Keratinocyte (primary cell): ENCODE results near the gene SSTR5. TPM values are rescaled to one million over a fixed set of nuclear protein-coding genes. Genes with fewer than 3 reads are reported as not detected.

ENCODE experiments used
- DNase-seq: peaks from one replicate; pipeline ENCODE4 v3.0.0-alpha.2; 2011; ENCODE audit warnings: low read depth, missing footprints, low spot score
- FAIRE-seq: peaks from 2 replicates; lab custom pipeline; 2011; peaks lifted over from hg19 to GRCh38; lab: Jason Lieb, UNC
- H2AFZ ChIP-seq: 2 replicates; pipeline ENCODE4 v1.6.0; 2012; ENCODE audit warnings: low read length, control low read depth, inconsistent platforms; ENCODE audit not compliant: control insufficient read depth
- H3K27ac ChIP-seq: 2 replicates; pipeline ENCODE4 v1.5.1; 2011; ENCODE audit warnings: low read length; ENCODE audit not compliant: control insufficient read depth, insufficient read depth
- H3K27me3 ChIP-seq: 3 replicates; pipeline ENCODE4 v1.6.0; 2011; ENCODE audit warnings: low read length; ENCODE audit not compliant: control insufficient read depth, insufficient read depth; ENCODE audit errors: extremely low read depth
- H3K36me3 ChIP-seq, 2 experiments: 2 replicates in 1 of 2; 3 replicates in 1 of 2; pipeline ENCODE4 v1.5.1; 2011; ENCODE audit warnings: low read length in 2 of 2, mild to moderate bottlenecking in 1 of 2; ENCODE audit not compliant: control insufficient read depth in 2 of 2, insufficient read depth in 2 of 2; ENCODE audit errors: extremely low read depth in 1 of 2
- H3K4me1 ChIP-seq: 3 replicates; pipeline ENCODE4 v1.5.1; 2011; ENCODE audit warnings: low read length; ENCODE audit not compliant: control insufficient read depth, insufficient read depth; ENCODE audit errors: extremely low read depth
- H3K4me2 ChIP-seq: 3 replicates; pipeline ENCODE4 v1.6.0; 2011; ENCODE audit warnings: low read depth, low read length; ENCODE audit not compliant: control insufficient read depth, insufficient read depth; ENCODE audit errors: extremely low read depth
- H3K4me3 ChIP-seq, 3 experiments: fragments of 200-600 bp in 1 of 3; sonication (generic) in 1 of 3; 2 replicates in 2 of 3; 3 replicates in 1 of 3; pipeline ENCODE4 v1.5.1; 2011 to 2016; ENCODE audit warnings: low read length in 3 of 3, mild to moderate bottlenecking in 3 of 3, control low read depth in 2 of 3, inconsistent platforms in 1 of 3, low read depth in 1 of 3, mixed read lengths in 1 of 3, mixed run types in 1 of 3, moderate library complexity in 1 of 3; ENCODE audit not compliant: control insufficient read depth in 2 of 3, insufficient read depth in 2 of 3; ENCODE audit errors: extremely low read depth in 1 of 3
- H3K79me2 ChIP-seq: 2 replicates; pipeline ENCODE4 v1.6.0; 2012; ENCODE audit warnings: low read length; ENCODE audit not compliant: control insufficient read depth, insufficient read depth
- H3K9ac ChIP-seq: 3 replicates; pipeline ENCODE4 v1.6.0; 2011; ENCODE audit warnings: low read length; ENCODE audit not compliant: control insufficient read depth, insufficient read depth; ENCODE audit errors: extremely low read depth
- H3K9me1 ChIP-seq: 3 replicates; pipeline ENCODE4 v1.6.0; 2011; ENCODE audit warnings: low read length; ENCODE audit not compliant: control insufficient read depth, insufficient read depth; ENCODE audit errors: extremely low read depth
- H3K9me3 ChIP-seq: 2 replicates; pipeline ENCODE4 v1.5.1; 2012; ENCODE audit warnings: low read depth, low read length; ENCODE audit not compliant: control insufficient read depth
- H4K20me1 ChIP-seq: 3 replicates; pipeline ENCODE4 v1.6.0; 2011; ENCODE audit warnings: low read length; ENCODE audit not compliant: control insufficient read depth, insufficient read depth; ENCODE audit errors: extremely low read depth
- EZH2 ChIP-seq: IDR thresholded peaks from one replicate; pipeline ENCODE4 v1.6.1; 2012; ENCODE audit warnings: inconsistent platforms, mild to moderate bottlenecking, low read length, moderate library complexity
- dilution Hi-C: fragments of 300-500 bp; cut with MboI; formaldehyde crosslinking; loops from one replicate; pipeline ENCODE4 v1.7.0; 2020; ENCODE audit warnings: low sequenced_read_pairs; ENCODE audit not compliant: extremely low pct_ligation_motif_present
- polyA plus RNA-seq, 5 experiments: library from polyadenylated mRNA; depleted of rRNA in 3 of 5; stranded (reverse) in 3 of 5; stranded (forward) in 1 of 5; unstranded in 1 of 5; fragments of >200 nt; gene quantifications; 1 replicate in 1 of 5; 2 replicates in 3 of 5; 3 replicates in 1 of 5; pipeline versions ENCODE4 v1.2.1 to v1.2.3, GENCODE V29; 2011 to 2012; ENCODE audit warnings: missing spikeins in 2 of 5, low read depth in 1 of 5, low replicate concordance in 1 of 5
- TF ChIP-seq, protein P1 (sequence below), 3 experiments: IDR thresholded peaks in 1 of 3; conservative IDR thresholded peaks in 1 of 3; optimal IDR thresholded peaks in 1 of 3; 2 replicates in 2 of 3; 3 replicates in 1 of 3; pipeline versions ENCODE3 to v1.5.1; 2011; ENCODE audit warnings: low read length in 3 of 3, mild to moderate bottlenecking in 3 of 3, moderate library complexity in 2 of 3, control low read depth in 1 of 3, inconsistent platforms in 1 of 3; ENCODE audit not compliant: insufficient read depth in 2 of 3; ENCODE audit errors: extremely low read depth in 1 of 3

Gene SSTR5
- polyA plus RNA-seq, 1 donor (not counting 4 experiments of a cell fraction or from before 2014, with no cell fraction given), result not detected

DNA sequence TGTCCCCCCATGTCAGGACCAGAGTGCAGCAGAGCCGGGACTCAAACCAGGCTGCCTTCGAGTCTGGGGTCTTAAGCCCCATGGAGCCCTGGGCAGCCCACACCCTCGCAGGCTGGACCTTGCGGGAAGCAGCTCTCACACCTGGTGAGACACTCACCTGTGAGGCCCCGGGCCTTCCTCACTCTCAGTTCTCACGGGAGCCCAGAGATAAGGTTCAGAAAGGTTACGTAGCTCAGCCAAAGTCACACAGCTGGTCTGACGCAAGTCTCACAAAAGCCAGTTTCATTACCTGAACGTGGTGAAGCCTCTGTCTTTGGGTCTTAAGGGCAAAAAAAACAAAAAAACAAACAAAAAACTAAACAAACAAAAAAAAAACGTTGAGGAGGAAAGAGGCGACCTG, 32.8 kb upstream of the SSTR5 start:
- peaks cover 13% of the 10 kb centered on the region for H3K4me1 ChIP-seq

DNA sequence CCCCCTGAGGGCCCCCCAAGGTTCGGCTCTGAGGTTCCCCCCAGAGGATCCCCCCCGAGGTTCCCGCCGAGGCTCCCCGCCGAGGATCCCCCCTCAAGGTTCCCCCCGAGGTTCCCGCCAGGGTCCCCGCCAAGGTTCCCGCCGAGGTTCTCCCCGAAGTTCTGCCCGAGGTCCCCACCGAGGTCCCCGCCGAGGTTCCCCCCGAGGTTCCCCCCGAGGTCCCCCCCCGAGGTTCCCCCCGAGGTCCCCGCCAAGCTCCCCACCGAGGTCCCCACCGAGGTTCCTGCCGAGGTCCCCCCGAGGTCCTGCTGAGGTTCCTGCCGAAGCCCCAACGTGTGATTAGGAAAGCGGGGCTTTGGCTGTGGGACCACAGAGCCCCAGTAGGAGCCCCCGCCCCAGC, 32.2 kb upstream of the SSTR5 start:
- H3K4me2 ChIP-seq, result no peak overlapping the region
- H3K4me3 ChIP-seq, result no peak overlapping the region
- dilution Hi-C loops, result no loop called here
- H3K27ac ChIP-seq, result no peak overlapping the region
- no peak overlapping the region for H2AFZ ChIP-seq
- FAIRE-seq (no peak), DNase-seq (no peak)
- no peaks in the 10 kb centered on the region for H3K9me3 ChIP-seq
- peaks cover 13% of the 10 kb centered on the region for H3K4me1 ChIP-seq
- no peak for TF ChIP-seq EZH2
- TF ChIP-seq, protein P1, sequence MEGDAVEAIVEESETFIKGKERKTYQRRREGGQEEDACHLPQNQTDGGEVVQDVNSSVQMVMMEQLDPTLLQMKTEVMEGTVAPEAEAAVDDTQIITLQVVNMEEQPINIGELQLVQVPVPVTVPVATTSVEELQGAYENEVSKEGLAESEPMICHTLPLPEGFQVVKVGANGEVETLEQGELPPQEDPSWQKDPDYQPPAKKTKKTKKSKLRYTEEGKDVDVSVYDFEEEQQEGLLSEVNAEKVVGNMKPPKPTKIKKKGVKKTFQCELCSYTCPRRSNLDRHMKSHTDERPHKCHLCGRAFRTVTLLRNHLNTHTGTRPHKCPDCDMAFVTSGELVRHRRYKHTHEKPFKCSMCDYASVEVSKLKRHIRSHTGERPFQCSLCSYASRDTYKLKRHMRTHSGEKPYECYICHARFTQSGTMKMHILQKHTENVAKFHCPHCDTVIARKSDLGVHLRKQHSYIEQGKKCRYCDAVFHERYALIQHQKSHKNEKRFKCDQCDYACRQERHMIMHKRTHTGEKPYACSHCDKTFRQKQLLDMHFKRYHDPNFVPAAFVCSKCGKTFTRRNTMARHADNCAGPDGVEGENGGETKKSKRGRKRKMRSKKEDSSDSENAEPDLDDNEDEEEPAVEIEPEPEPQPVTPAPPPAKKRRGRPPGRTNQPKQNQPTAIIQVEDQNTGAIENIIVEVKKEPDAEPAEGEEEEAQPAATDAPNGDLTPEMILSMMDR (optimal IDR thresholded peaks at IDR 0.05 in 1 of 3, IDR thresholded peaks at IDR 0.05 in 1 of 3, conservative IDR thresholded peaks at IDR 0.05 in 1 of 3; ENCODE audit: extremely low read depth in 1 of 3, insufficient read depth in 2 of 3, low read length in 3 of 3), result no peak
- H4K20me1 ChIP-seq, result peaks cover 3% of the 10 kb centered on the region
- no peaks in the 10 kb centered on the region for H3K9me1 ChIP-seq
- no peaks in the 10 kb centered on the region for H3K79me2 ChIP-seq
- no peaks in the 10 kb centered on the region for H3K36me3 ChIP-seq
- peaks cover 40% of the 10 kb centered on the region for H3K27me3 ChIP-seq
- H3K9ac ChIP-seq, result no peak overlapping the region

More for the DNA sequence above, 32.8 kb upstream of the SSTR5 start:
- DNase-seq, result no peak
- Histone ChIP-seq H4K20me1 (peaks cover 3% of the 10 kb centered on the region), H3K4me3 (no peak overlapping the region), H3K79me2 (no peaks in the 10 kb centered on the region), H3K9me3 (no peaks in the 10 kb centered on the region), H2AFZ (no peak overlapping the region), H3K27ac (no peak overlapping the region), H3K9me1 (no peaks in the 10 kb centered on the region), H3K9ac (no peak overlapping the region), H3K4me2 (no peak overlapping the region), H3K27me3 (peaks cover 34% of the 10 kb centered on the region), H3K36me3 (no peaks in the 10 kb centered on the region)
- TF ChIP-seq EZH2, result no peak
- TF ChIP-seq, protein P1 (optimal IDR thresholded peaks at IDR 0.05 in 1 of 3, IDR thresholded peaks at IDR 0.05 in 1 of 3, conservative IDR thresholded peaks at IDR 0.05 in 1 of 3; ENCODE audit: extremely low read depth in 1 of 3, insufficient read depth in 2 of 3, low read length in 3 of 3), result no peak
- dilution Hi-C loops, result no loop called here
- FAIRE-seq, result no peak
